ENCODE results near the gene PLA2G3. TPM values are rescaled to one million over a fixed set of nuclear protein-coding genes. Genes with fewer than 3 reads are reported as not detected.

Gene PLA2G3
- total and polyA plus RNA-seq, 3 experiments from 2014 or later, result not detected

DNA sequence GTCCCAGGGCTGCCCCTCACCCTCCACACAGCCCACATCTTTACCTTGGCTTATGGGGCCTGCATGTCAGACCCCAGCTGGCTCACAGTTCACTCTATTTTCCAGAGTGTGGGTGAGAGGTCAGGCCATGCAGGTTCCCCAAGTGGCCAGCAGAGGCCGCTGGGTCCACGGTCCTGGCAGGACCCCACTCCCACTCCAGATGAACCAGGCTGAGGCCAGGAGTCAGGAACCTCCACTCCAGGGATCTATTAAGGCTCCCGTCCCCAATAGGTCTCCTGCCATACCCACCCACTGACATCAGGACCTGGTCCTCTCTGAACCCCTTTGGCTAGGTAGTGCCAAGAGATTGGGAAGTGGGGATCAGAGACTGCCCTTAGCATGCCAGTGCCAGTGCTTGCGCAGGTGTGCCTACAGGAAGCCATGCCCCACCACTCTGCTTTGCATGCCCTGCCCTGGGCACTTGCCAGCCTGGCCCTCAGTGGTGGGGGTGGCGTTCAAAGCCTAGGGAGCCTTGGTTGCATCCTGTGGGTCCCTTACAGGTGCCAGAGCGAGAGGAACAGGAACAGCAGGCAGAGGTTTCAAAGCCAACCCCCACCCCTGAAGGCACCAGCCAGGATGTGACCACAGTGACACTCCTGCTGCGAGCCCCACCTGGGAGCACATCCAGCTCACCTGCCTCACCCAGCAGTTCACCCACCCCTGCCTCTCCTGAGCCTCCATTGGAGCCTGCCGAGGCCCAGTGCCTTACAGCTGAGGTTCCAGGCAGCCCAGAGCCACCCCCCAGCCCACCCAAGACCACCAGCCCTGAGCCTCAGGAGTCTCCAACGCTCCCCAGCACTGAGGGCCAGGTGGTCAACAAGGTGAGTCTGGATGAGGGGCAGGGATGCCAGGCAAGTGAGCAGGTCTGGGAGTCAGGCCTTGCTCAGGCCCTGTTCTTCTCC lies 50.9 kb downstream of the PLA2G3 start:
- Mint-ChIP-seq H3K9me3 (no peaks in the 10 kb centered on the region), H3K4me3 (no peak overlapping the region), H3K27me3 (no peaks in the 10 kb centered on the region), H3K27ac (peak overlapping the region in 1 of 8 donors; percentile 79), H3K4me1 (peaks cover under 1 to 3% (median 2%) of the 10 kb centered on the region in 3 donors), H3K36me3 (no peaks in the 10 kb centered on the region)
- Histone ChIP-seq H3K36me3 (ENCODE audit: insufficient read depth, low read length) (no peaks in the 10 kb centered on the region), H3K27me3 (ENCODE audit: insufficient read depth, low read length, poor library complexity, severe bottlenecking) (no peaks in the 10 kb centered on the region), H3K4me3 (ENCODE audit: low read length) (no peak overlapping the region), H3K4me1 (ENCODE audit: insufficient read depth, low read length) (peaks cover under 1% of the 10 kb centered on the region), H3K9me3 (ENCODE audit: low read length) (no peaks in the 10 kb centered on the region), H3K27ac (ENCODE audit: low read depth, low read length) (no peak overlapping the region)
- ChIA-PET CTCF (interaction anchor here (0.9 to 1.1 kb wide), 2 partner anchors 137 to 141 kb away, joined by 3 read pairs; no protein-coding TSS in a partner anchor), POLR2A (no interaction called here)
- DNase-seq, result peak in 3 of 5 donors; percentile 24 to 51 (median 25)

- Histone ChIP-seq H3K27me3 (ENCODE audit: insufficient read depth, low read length, poor library complexity, severe bottlenecking) (no peaks in the 10 kb centered on the region), H3K27ac (ENCODE audit: low read depth, low read length) (no peak overlapping the region), H3K36me3 (ENCODE audit: insufficient read depth, low read length) (no peaks in the 10 kb centered on the region), H3K9me3 (ENCODE audit: low read length) (no peaks in the 10 kb centered on the region), H3K4me1 (ENCODE audit: insufficient read depth, low read length) (peaks cover 11% of the 10 kb centered on the region), H3K4me3 (ENCODE audit: low read length) (no peak overlapping the region)
- CTCF ChIA-PET, result no interaction called here
- no peaks in the 10 kb centered on the region for H3K27me3 Mint-ChIP-seq
- DNase-seq, result no peak
- H3K4me1 Mint-ChIP-seq, result peaks cover 11 to 13% (median 11%) of the 10 kb centered on the region in 3 donors
- no peaks in the 10 kb centered on the region for H3K9me3 Mint-ChIP-seq
- POLR2A ChIA-PET, result no interaction called here
- H3K27ac Mint-ChIP-seq, result no peak overlapping the region
- peak overlapping the region in 1 of 7 donors; percentile 62 for H3K4me3 Mint-ChIP-seq
- H3K36me3 Mint-ChIP-seq, result no peaks in the 10 kb centered on the region
These were observed 51.9 kb downstream of the PLA2G3 start for GRCh38 chr22:31088233-31088986.

DNA sequence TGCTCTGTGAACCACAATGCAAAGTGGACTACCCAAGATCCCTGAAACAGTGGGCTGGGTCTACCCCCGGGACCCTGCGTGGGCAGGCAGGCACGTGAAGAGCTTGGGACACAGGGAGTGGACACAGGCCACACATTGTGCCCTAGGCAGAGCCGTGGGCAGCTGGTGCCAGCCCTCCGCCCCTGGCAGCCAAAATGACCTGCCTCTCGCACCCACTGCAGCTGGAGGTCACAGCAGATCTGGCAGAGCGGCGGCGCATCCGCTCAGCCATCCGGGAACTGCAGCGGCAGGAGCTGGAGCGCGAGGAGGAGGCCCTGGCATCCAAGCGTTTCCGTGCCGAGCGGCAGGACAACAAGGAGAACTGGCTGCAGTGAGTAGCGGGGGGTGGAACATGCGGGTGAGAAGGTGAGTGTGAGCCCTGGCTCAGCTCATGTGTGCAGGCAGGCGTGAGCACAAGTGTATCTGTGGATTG lies 52.5 kb downstream of the PLA2G3 start:
- Histone ChIP-seq H3K27me3 (ENCODE audit: insufficient read depth, low read length, poor library complexity, severe bottlenecking) (no peaks in the 10 kb centered on the region), H3K4me3 (ENCODE audit: low read length) (no peak overlapping the region), H3K27ac (ENCODE audit: low read depth, low read length) (no peak overlapping the region), H3K36me3 (ENCODE audit: insufficient read depth, low read length) (no peaks in the 10 kb centered on the region), H3K9me3 (ENCODE audit: low read length) (no peaks in the 10 kb centered on the region), H3K4me1 (ENCODE audit: insufficient read depth, low read length) (peaks cover 17% of the 10 kb centered on the region)
- POLR2A ChIA-PET, result no interaction called here
- Mint-ChIP-seq H3K4me1 (peaks cover 11 to 17% (median 11%) of the 10 kb centered on the region in 3 donors), H3K36me3 (no peaks in the 10 kb centered on the region), H3K27me3 (no peaks in the 10 kb centered on the region), H3K9me3 (no peaks in the 10 kb centered on the region), H3K4me3 (peak overlapping the region in 1 of 7 donors; percentile 62), H3K27ac (no peak overlapping the region)
- CTCF ChIA-PET, result no interaction called here
- DNase-seq, result no peak

GRCh38 chr22:31086703-31087330 lies 53.5 kb downstream of the PLA2G3 start:
- Histone ChIP-seq H3K36me3 (ENCODE audit: insufficient read depth, low read length) (no peaks in the 10 kb centered on the region), H3K4me1 (ENCODE audit: insufficient read depth, low read length) (peaks cover 27% of the 10 kb centered on the region), H3K4me3 (ENCODE audit: low read length) (no peak overlapping the region), H3K27me3 (ENCODE audit: insufficient read depth, low read length, poor library complexity, severe bottlenecking) (no peaks in the 10 kb centered on the region), H3K9me3 (ENCODE audit: low read length) (no peaks in the 10 kb centered on the region), H3K27ac (ENCODE audit: low read depth, low read length) (no peak overlapping the region)
- ChIA-PET POLR2A (no interaction called here), CTCF (interaction anchor here (1.5 to 2.3 kb wide), 2 partner anchors 20 to 452 kb away, joined by 3 to 14 read pairs; partner anchors contain the start of genes SELENOM and SLC35E4)
- H3K36me3 Mint-ChIP-seq, result no peaks in the 10 kb centered on the region
- H3K9me3 Mint-ChIP-seq, result no peaks in the 10 kb centered on the region
- no peaks in the 10 kb centered on the region for H3K27me3 Mint-ChIP-seq
- H3K4me3 Mint-ChIP-seq, result peak overlapping the region in 5 of 7 donors; percentile 25 to 79 (median 33)
- H3K4me1 Mint-ChIP-seq, result peaks cover 18 to 26% (median 20%) of the 10 kb centered on the region in 3 donors
- H3K27ac Mint-ChIP-seq, result no peak overlapping the region
- DNase-seq, result no peak

GRCh38 chr22:31085928-31086327 lies 54.4 kb downstream of the PLA2G3 start:
- H3K9me3 ChIP-seq (ENCODE audit: low read length), result no peaks in the 10 kb centered on the region
- H3K27ac Mint-ChIP-seq, result peak overlapping the region in 1 of 8 donors; percentile 38
- H3K27me3 Mint-ChIP-seq, result no peaks in the 10 kb centered on the region
- peak overlapping the region in 6 of 7 donors; percentile 25 to 86 (median 60) for H3K4me3 Mint-ChIP-seq
- H3K36me3 ChIP-seq (ENCODE audit: insufficient read depth, low read length), result no peaks in the 10 kb centered on the region
- peak overlapping the region; percentile 68 for H3K27ac ChIP-seq (ENCODE audit: low read depth, low read length)
- H3K27me3 ChIP-seq (ENCODE audit: insufficient read depth, low read length, poor library complexity, severe bottlenecking), result no peaks in the 10 kb centered on the region
- H3K4me3 ChIP-seq (ENCODE audit: low read length), result no peak overlapping the region
- no peaks in the 10 kb centered on the region for H3K9me3 Mint-ChIP-seq
- ChIA-PET POLR2A (no interaction called here), CTCF (interaction anchor here (1.1 to 2.3 kb wide), 9 partner anchors 10 to 451 kb away, joined by 3 to 14 read pairs (median 3); partner anchors contain the start of genes SELENOM and SLC35E4)
- DNase-seq, result no peak
- peaks cover 33% of the 10 kb centered on the region for H3K4me1 ChIP-seq (ENCODE audit: insufficient read depth, low read length)
- no peaks in the 10 kb centered on the region for H3K36me3 Mint-ChIP-seq
- peaks cover 24 to 35% (median 26%) of the 10 kb centered on the region in 3 donors for H3K4me1 Mint-ChIP-seq

DNA sequence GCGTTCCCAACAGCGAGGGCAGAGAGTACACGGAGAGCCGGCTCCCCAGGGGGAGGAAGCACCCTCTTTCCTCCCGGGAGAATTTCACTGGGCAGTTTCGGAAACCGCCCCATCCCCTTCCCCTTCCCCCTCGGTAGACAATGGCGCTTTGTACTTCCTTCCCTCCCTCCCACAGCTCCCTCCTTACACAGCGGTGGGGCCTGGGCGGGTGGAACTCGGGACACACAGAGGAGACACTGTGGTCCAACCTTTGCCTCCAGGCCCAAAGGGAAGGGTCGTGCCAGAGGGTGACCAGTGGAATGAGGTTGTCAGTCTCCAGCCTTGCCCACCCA lies 54.8 kb downstream of the PLA2G3 start:
- POLR2A ChIA-PET, result interaction anchor here (1.0 to 1.9 kb wide), 4 partner anchors 22 to 450 kb away, joined by 3 to 7 read pairs (median 4); partner anchors contain the start of genes SELENOM and SLC35E4
- Histone ChIP-seq H3K27me3 (ENCODE audit: insufficient read depth, low read length, poor library complexity, severe bottlenecking) (no peaks in the 10 kb centered on the region), H3K36me3 (ENCODE audit: insufficient read depth, low read length) (no peaks in the 10 kb centered on the region), H3K9me3 (ENCODE audit: low read length) (no peaks in the 10 kb centered on the region), H3K27ac (ENCODE audit: low read depth, low read length) (peak overlapping the region; percentile 68), H3K4me3 (ENCODE audit: low read length) (peak overlapping the region; percentile 69), H3K4me1 (ENCODE audit: insufficient read depth, low read length) (peaks cover 36% of the 10 kb centered on the region)
- H3K4me1 Mint-ChIP-seq, result peaks cover 28 to 40% (median 29%) of the 10 kb centered on the region in 3 donors
- H3K27ac Mint-ChIP-seq, result peak overlapping the region in 3 of 8 donors; percentile 56 to 90 (median 87)
- no peaks in the 10 kb centered on the region for H3K36me3 Mint-ChIP-seq
- peak overlapping the region; percentile 58 to 89 (median 84) for H3K4me3 Mint-ChIP-seq
- CTCF ChIA-PET, result interaction anchor here (0.6 to 2.3 kb wide), 28 partner anchors 8 to 451 kb away, joined by 3 to 14 read pairs (median 4); partner anchors contain the start of genes MORC2, SELENOM, SLC35E4 and TUG1
- no peaks in the 10 kb centered on the region for H3K27me3 Mint-ChIP-seq
- DNase-seq, result no peak
- peaks cover 0 to 2% (median 0%) of the 10 kb centered on the region in 5 donors for H3K9me3 Mint-ChIP-seq

DNA sequence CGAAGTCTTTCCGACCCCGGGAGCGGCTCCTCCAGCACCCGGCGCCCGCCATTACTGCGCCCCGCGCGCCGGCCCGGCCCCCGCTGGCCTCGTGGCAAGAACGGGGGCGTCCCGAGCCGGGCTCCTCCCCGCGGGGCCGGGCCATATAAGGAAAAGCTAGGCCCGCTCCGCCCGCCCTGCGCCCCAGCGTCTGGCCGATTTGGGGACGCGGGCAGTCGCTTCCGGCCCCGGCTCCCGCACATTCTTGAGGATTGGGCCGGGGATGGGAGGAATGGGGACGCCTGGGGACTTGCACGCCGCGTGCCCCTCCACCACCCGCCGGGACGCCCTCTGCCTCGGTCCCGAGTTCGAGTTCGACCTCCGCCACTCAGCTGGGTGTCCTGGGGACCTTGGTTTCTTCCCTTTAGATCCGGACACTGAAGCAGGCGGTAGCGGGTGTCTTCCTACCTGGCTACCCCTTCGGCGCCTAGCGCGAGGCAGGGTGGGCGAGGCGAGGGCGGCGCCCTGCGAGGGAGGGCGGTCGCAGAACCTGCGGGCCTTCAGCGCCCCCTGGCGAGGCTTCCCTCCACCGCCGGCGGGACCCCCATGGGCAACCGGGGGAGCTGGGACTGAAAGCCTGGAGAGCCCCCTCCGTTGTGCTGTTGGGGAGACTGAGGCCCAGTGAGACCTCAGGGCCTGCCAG lies 55.4 kb downstream of the PLA2G3 start:
- CTCF ChIA-PET, result interaction anchor here (0.6 to 2.3 kb wide), 37 partner anchors 9 to 452 kb away, joined by 3 to 14 read pairs (median 4); partner anchors contain the start of genes LIMK2, MORC2, SELENOM and SLC35E4
- Mint-ChIP-seq H3K27me3 (no peaks in the 10 kb centered on the region), H3K9me3 (peaks cover 0 to 2% (median 0%) of the 10 kb centered on the region in 5 donors), H3K27ac (peak overlapping the region; percentile 45 to 90 (median 78)), H3K4me3 (peak overlapping the region; percentile 83 to 92 (median 86)), H3K4me1 (peaks cover 29 to 42% (median 31%) of the 10 kb centered on the region in 3 donors), H3K36me3 (no peaks in the 10 kb centered on the region)
- POLR2A ChIA-PET, result interaction anchor here (0.5 to 1.9 kb wide), 8 partner anchors 22 to 450 kb away, joined by 3 to 11 read pairs (median 4); partner anchors contain the start of genes MORC2, PIK3IP1, SELENOM and SLC35E4
- Histone ChIP-seq H3K27me3 (ENCODE audit: insufficient read depth, low read length, poor library complexity, severe bottlenecking) (no peaks in the 10 kb centered on the region), H3K36me3 (ENCODE audit: insufficient read depth, low read length) (no peaks in the 10 kb centered on the region), H3K4me1 (ENCODE audit: insufficient read depth, low read length) (peaks cover 38% of the 10 kb centered on the region), H3K27ac (ENCODE audit: low read depth, low read length) (peak overlapping the region; percentile 68), H3K9me3 (ENCODE audit: low read length) (no peaks in the 10 kb centered on the region), H3K4me3 (ENCODE audit: low read length) (peak overlapping the region; percentile 69)
- DNase-seq, result peak; percentile 81 to 89 (median 84)

All from CD8-positive, alpha-beta memory T cell (primary cell).